Measurements from ENCODE around the gene TRAP1.

GRCh38 chr16:3656491-3657468 is 60.5 kb downstream of the TRAP1 start:
- TF ChIP-seq, protein P1, sequence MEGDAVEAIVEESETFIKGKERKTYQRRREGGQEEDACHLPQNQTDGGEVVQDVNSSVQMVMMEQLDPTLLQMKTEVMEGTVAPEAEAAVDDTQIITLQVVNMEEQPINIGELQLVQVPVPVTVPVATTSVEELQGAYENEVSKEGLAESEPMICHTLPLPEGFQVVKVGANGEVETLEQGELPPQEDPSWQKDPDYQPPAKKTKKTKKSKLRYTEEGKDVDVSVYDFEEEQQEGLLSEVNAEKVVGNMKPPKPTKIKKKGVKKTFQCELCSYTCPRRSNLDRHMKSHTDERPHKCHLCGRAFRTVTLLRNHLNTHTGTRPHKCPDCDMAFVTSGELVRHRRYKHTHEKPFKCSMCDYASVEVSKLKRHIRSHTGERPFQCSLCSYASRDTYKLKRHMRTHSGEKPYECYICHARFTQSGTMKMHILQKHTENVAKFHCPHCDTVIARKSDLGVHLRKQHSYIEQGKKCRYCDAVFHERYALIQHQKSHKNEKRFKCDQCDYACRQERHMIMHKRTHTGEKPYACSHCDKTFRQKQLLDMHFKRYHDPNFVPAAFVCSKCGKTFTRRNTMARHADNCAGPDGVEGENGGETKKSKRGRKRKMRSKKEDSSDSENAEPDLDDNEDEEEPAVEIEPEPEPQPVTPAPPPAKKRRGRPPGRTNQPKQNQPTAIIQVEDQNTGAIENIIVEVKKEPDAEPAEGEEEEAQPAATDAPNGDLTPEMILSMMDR (IDR thresholded peaks at IDR 0.05; ENCODE audit: low read depth, low read length, missing input control), result no peak
- TF ChIP-seq FOXA2 (IDR thresholded peaks at IDR 0.05) (no peak), SP1 (IDR thresholded peaks at IDR 0.05) (no peak), ZBTB33 (IDR thresholded peaks at IDR 0.05) (no peak), NR2F2 (IDR thresholded peaks at IDR 0.05) (no peak), TAF1 (conservative IDR thresholded peaks at IDR 0.05) (no peak), YY1 (IDR thresholded peaks at IDR 0.05) (no peak)
- TF ChIP-seq, protein P2, sequence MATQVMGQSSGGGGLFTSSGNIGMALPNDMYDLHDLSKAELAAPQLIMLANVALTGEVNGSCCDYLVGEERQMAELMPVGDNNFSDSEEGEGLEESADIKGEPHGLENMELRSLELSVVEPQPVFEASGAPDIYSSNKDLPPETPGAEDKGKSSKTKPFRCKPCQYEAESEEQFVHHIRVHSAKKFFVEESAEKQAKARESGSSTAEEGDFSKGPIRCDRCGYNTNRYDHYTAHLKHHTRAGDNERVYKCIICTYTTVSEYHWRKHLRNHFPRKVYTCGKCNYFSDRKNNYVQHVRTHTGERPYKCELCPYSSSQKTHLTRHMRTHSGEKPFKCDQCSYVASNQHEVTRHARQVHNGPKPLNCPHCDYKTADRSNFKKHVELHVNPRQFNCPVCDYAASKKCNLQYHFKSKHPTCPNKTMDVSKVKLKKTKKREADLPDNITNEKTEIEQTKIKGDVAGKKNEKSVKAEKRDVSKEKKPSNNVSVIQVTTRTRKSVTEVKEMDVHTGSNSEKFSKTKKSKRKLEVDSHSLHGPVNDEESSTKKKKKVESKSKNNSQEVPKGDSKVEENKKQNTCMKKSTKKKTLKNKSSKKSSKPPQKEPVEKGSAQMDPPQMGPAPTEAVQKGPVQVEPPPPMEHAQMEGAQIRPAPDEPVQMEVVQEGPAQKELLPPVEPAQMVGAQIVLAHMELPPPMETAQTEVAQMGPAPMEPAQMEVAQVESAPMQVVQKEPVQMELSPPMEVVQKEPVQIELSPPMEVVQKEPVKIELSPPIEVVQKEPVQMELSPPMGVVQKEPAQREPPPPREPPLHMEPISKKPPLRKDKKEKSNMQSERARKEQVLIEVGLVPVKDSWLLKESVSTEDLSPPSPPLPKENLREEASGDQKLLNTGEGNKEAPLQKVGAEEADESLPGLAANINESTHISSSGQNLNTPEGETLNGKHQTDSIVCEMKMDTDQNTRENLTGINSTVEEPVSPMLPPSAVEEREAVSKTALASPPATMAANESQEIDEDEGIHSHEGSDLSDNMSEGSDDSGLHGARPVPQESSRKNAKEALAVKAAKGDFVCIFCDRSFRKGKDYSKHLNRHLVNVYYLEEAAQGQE (IDR thresholded peaks at IDR 0.05), result no peak
- TF ChIP-seq, protein P3, sequence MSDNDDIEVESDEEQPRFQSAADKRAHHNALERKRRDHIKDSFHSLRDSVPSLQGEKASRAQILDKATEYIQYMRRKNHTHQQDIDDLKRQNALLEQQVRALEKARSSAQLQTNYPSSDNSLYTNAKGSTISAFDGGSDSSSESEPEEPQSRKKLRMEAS (IDR thresholded peaks at IDR 0.05), result no peak

All from liver (tissue), 3 donors.